Liver (tissue), 9 donors: Measurements from ENCODE around the gene BEND3. TPM values are rescaled to one million over a fixed set of nuclear protein-coding genes. Genes with fewer than 3 reads are reported as not detected.

Source experiments
- DNase-seq: peaks from one replicate; pipeline ENCODE4 v3.0.0-alpha.2; 2017; ENCODE audit warnings: low spot score
- H3K27ac ChIP-seq, 2 donors: one replicate each; pipeline ENCODE4 v1.7.0; 2013; ENCODE audit warnings: inconsistent platforms in 2 of 2, low read length in 2 of 2, control low read depth in 1 of 2, low read depth in 1 of 2, mild to moderate bottlenecking in 1 of 2
- H3K27me3 ChIP-seq, 4 donors: one replicate each; pipeline versions ENCODE4 v1.6.1 to v1.7.0; 2013; ENCODE audit warnings: low read length in 3 of 4, inconsistent platforms in 1 of 4, mild to moderate bottlenecking in 1 of 4, moderate library complexity in 1 of 4; ENCODE audit not compliant: control insufficient read depth in 4 of 4, insufficient read depth in 4 of 4
- H3K36me3 ChIP-seq, 4 donors: one replicate each; pipeline versions ENCODE4 v1.6.1 to v1.7.0; 2013; ENCODE audit warnings: low read length in 3 of 4, mild to moderate bottlenecking in 3 of 4, low read depth in 1 of 4, moderate library complexity in 1 of 4; ENCODE audit not compliant: control insufficient read depth in 4 of 4, insufficient read depth in 3 of 4
- H3K4me1 ChIP-seq, 4 donors: one replicate each; pipeline versions ENCODE4 v1.6.1 to v1.7.0; 2013; ENCODE audit warnings: low read length in 3 of 4, mild to moderate bottlenecking in 3 of 4, moderate library complexity in 1 of 4; ENCODE audit not compliant: control insufficient read depth in 4 of 4, insufficient read depth in 4 of 4
- H3K4me3 ChIP-seq, 3 donors: one replicate each; pipeline versions ENCODE4 v1.6.1 to v1.7.0; 2013; ENCODE audit warnings: low read length in 3 of 3, control low read depth in 1 of 3, low read depth in 1 of 3, mild to moderate bottlenecking in 1 of 3
- H3K9ac ChIP-seq, 2 donors: one replicate each; pipeline ENCODE4 v1.7.0; 2013; ENCODE audit warnings: low read length in 2 of 2, mild to moderate bottlenecking in 2 of 2, moderate library complexity in 2 of 2, control low read depth in 1 of 2, low read depth in 1 of 2
- H3K9me3 ChIP-seq, 4 donors: one replicate each; pipeline versions ENCODE4 v1.6.1 to v1.7.0; 2013; ENCODE audit warnings: low read length in 3 of 4; ENCODE audit not compliant: control insufficient read depth in 4 of 4
- ATF3 ChIP-seq: IDR thresholded peaks from 2 replicates; pipeline ENCODE4 v1.6.1; 2016; ENCODE audit warnings: antibody characterized with exemption
- EGR1 ChIP-seq, 2 donors: IDR thresholded peaks; 2 replicates each; pipeline ENCODE4 v1.6.1; 2016 to 2018; ENCODE audit warnings: antibody characterized with exemption in 2 of 2, low read depth in 2 of 2
- FOXA1 ChIP-seq: IDR thresholded peaks from 2 replicates; pipeline ENCODE4 v1.6.1; 2016; ENCODE audit warnings: antibody characterized with exemption
- FOXA2 ChIP-seq: IDR thresholded peaks from 2 replicates; pipeline ENCODE4 v1.6.1; 2016; ENCODE audit warnings: antibody characterized with exemption
- GABPA ChIP-seq, 2 donors: IDR thresholded peaks in 1 of 2; conservative IDR thresholded peaks in 1 of 2; 2 replicates each; pipeline ENCODE4 v1.6.1; 2016; ENCODE audit warnings: antibody characterized with exemption in 2 of 2, mild to moderate bottlenecking in 1 of 2, moderate library complexity in 1 of 2
- HNF4A ChIP-seq, 2 donors: conservative IDR thresholded peaks; 2 replicates each; pipeline ENCODE4 v1.6.1; 2016; ENCODE audit warnings: antibody characterized with exemption in 2 of 2, mild to moderate bottlenecking in 2 of 2
- HNF4G ChIP-seq: IDR thresholded peaks from 2 replicates; pipeline ENCODE4 v1.6.1; 2016; ENCODE audit warnings: antibody characterized with exemption
- JUND ChIP-seq, 2 donors: IDR thresholded peaks; 2 replicates each; pipeline ENCODE4 v1.6.1; 2016; ENCODE audit warnings: antibody characterized with exemption in 2 of 2
- NR2F2 ChIP-seq: IDR thresholded peaks from 2 replicates; pipeline ENCODE4 v1.6.1; 2016; ENCODE audit warnings: antibody characterized with exemption
- RAD21 ChIP-seq, 2 donors: IDR thresholded peaks; 2 replicates each; pipeline ENCODE4 v1.6.1; 2016; ENCODE audit warnings: antibody characterized with exemption in 2 of 2, mild to moderate bottlenecking in 2 of 2
- RXRA ChIP-seq, 2 donors: IDR thresholded peaks; 2 replicates each; pipeline ENCODE4 v1.6.1; 2017 to 2018; ENCODE audit warnings: antibody characterized with exemption in 2 of 2, mild to moderate bottlenecking in 1 of 2
- SP1 ChIP-seq: IDR thresholded peaks from 2 replicates; pipeline ENCODE4 v1.6.1; 2018; ENCODE audit warnings: antibody characterized with exemption, mild to moderate bottlenecking
- YY1 ChIP-seq: IDR thresholded peaks from 2 replicates; pipeline ENCODE4 v1.6.1; 2016; ENCODE audit warnings: antibody characterized with exemption, mild to moderate bottlenecking
- ZBTB33 ChIP-seq: IDR thresholded peaks from 2 replicates; pipeline ENCODE4 v1.6.1; 2016; ENCODE audit warnings: antibody characterized with exemption
- WGBS: extraction: QIAGEN DNeasy Blood & Tissue Kit; methylation state at CpG from one replicate; pipeline ENCODE4 v1.1.7; 2013; 5-methylcytosine and 5-hydroxymethylcytosine counted together
- polyA plus RNA-seq, 2 donors: library from polyadenylated mRNA; stranded (reverse) in 1 of 2; unstranded in 1 of 2; fragments of 200-250 nt in 1 of 2; fragments of >200 nt in 1 of 2; fragmentation: Nextera tagmentation in 1 of 2; extraction: Ambion mirVana in 1 of 2; gene quantifications; one replicate each; pipeline versions ENCODE4 v1.2.1 to v1.2.3, GENCODE V29; 2013 to 2015
- total RNA-seq, 2 donors: library from RNA; depleted of rRNA; stranded (reverse); fragments of >200 nt; gene quantifications; one replicate each; pipeline ENCODE4 v1.2.3, GENCODE V29; 2014
- TF ChIP-seq, protein P1 (sequence below): fragments of 150-350 bp; IDR thresholded peaks from 2 replicates; pipeline ENCODE4 v1.5.1; 2017; ENCODE audit warnings: improper control_type of control experiment, low read depth, low read length; ENCODE audit not compliant: missing input control
- TF ChIP-seq, protein P2 (sequence below): IDR thresholded peaks from 2 replicates; pipeline ENCODE4 v1.6.1; 2016; ENCODE audit warnings: antibody characterized with exemption
- TF ChIP-seq, protein P3 (sequence below): IDR thresholded peaks from 2 replicates; pipeline ENCODE4 v1.6.1; 2016; ENCODE audit warnings: antibody characterized with exemption, mild to moderate bottlenecking
- donor health status: healthy.
- donor health status: healthy.
- donor health status: healthy.
- donor health status: healthy.
- donor health status: healthy.

Gene BEND3
- total and polyA plus RNA-seq, 4 donors, result 0.47 to 1.7 (median 1.2) TPM

GRCh38 chr6:107144666-107145065 lies 29.4 kb upstream of the BEND3 start:
- H3K27ac ChIP-seq, result no peak overlapping the region
- no peak for DNase-seq
- TF ChIP-seq RXRA (IDR thresholded peaks at IDR 0.05) (no peak), NR2F2 (no peak), EGR1 (IDR thresholded peaks at IDR 0.05; ENCODE audit: low read depth in 2 of 2) (no peak), SP1 (no peak), JUND (IDR thresholded peaks at IDR 0.05) (no peak), GABPA (IDR thresholded peaks at IDR 0.05 in 1 of 2, conservative IDR thresholded peaks at IDR 0.05 in 1 of 2) (no peak), HNF4A (conservative IDR thresholded peaks at IDR 0.05) (no peak), FOXA1 (no peak), ZBTB33 (no peak), FOXA2 (no peak), RAD21 (IDR thresholded peaks at IDR 0.05) (no peak)
- TF ChIP-seq, protein P1, sequence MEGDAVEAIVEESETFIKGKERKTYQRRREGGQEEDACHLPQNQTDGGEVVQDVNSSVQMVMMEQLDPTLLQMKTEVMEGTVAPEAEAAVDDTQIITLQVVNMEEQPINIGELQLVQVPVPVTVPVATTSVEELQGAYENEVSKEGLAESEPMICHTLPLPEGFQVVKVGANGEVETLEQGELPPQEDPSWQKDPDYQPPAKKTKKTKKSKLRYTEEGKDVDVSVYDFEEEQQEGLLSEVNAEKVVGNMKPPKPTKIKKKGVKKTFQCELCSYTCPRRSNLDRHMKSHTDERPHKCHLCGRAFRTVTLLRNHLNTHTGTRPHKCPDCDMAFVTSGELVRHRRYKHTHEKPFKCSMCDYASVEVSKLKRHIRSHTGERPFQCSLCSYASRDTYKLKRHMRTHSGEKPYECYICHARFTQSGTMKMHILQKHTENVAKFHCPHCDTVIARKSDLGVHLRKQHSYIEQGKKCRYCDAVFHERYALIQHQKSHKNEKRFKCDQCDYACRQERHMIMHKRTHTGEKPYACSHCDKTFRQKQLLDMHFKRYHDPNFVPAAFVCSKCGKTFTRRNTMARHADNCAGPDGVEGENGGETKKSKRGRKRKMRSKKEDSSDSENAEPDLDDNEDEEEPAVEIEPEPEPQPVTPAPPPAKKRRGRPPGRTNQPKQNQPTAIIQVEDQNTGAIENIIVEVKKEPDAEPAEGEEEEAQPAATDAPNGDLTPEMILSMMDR, result no peak
- TF ChIP-seq, protein P2, sequence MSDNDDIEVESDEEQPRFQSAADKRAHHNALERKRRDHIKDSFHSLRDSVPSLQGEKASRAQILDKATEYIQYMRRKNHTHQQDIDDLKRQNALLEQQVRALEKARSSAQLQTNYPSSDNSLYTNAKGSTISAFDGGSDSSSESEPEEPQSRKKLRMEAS, result no peak
- no peaks in the 10 kb centered on the region for H3K27me3 ChIP-seq
- no peaks in the 10 kb centered on the region for H3K4me1 ChIP-seq
- no peak overlapping the region for H3K4me3 ChIP-seq
- 98% methylated on average over 4 of the region's 4 CpGs for WGBS
- H3K36me3 ChIP-seq, result no peaks in the 10 kb centered on the region
- H3K9me3 ChIP-seq, result no peaks in the 10 kb centered on the region
- no peak overlapping the region for H3K9ac ChIP-seq

DNA sequence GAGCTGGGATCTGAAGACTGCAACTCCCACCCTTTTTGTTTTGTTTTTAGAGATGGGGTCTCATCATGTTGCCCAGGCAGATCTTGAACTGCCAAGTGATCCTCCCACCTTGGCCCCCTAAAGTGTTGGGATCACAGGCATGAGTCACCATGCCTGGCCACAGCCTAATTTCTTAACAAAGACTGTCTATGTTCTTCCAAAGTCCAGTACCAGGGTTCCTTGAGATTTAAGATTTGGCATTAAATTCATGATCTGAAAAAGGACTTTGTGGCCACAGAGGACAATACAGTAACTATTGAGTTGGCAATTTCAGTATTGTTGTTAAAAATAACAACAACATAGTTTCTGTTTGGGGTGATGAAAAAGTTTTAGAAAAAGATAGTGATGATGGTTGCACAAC lies 28.7 kb upstream of the BEND3 start:
- Histone ChIP-seq H3K27me3 (no peaks in the 10 kb centered on the region), H3K4me1 (no peaks in the 10 kb centered on the region), H3K27ac (no peak overlapping the region), H3K9ac (no peak overlapping the region), H3K4me3 (no peak overlapping the region), H3K9me3 (no peaks in the 10 kb centered on the region), H3K36me3 (no peaks in the 10 kb centered on the region)
- TF ChIP-seq FOXA1, result no peak
- TF ChIP-seq YY1, result no peak
- no peak for TF ChIP-seq HNF4A (conservative IDR thresholded peaks at IDR 0.05)
- no peak for TF ChIP-seq RXRA (IDR thresholded peaks at IDR 0.05)
- TF ChIP-seq NR2F2, result no peak
- TF ChIP-seq, protein P3, sequence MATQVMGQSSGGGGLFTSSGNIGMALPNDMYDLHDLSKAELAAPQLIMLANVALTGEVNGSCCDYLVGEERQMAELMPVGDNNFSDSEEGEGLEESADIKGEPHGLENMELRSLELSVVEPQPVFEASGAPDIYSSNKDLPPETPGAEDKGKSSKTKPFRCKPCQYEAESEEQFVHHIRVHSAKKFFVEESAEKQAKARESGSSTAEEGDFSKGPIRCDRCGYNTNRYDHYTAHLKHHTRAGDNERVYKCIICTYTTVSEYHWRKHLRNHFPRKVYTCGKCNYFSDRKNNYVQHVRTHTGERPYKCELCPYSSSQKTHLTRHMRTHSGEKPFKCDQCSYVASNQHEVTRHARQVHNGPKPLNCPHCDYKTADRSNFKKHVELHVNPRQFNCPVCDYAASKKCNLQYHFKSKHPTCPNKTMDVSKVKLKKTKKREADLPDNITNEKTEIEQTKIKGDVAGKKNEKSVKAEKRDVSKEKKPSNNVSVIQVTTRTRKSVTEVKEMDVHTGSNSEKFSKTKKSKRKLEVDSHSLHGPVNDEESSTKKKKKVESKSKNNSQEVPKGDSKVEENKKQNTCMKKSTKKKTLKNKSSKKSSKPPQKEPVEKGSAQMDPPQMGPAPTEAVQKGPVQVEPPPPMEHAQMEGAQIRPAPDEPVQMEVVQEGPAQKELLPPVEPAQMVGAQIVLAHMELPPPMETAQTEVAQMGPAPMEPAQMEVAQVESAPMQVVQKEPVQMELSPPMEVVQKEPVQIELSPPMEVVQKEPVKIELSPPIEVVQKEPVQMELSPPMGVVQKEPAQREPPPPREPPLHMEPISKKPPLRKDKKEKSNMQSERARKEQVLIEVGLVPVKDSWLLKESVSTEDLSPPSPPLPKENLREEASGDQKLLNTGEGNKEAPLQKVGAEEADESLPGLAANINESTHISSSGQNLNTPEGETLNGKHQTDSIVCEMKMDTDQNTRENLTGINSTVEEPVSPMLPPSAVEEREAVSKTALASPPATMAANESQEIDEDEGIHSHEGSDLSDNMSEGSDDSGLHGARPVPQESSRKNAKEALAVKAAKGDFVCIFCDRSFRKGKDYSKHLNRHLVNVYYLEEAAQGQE, result no peak
- no peak for TF ChIP-seq GABPA (IDR thresholded peaks at IDR 0.05 in 1 of 2, conservative IDR thresholded peaks at IDR 0.05 in 1 of 2)
- TF ChIP-seq SP1, result no peak
- TF ChIP-seq ZBTB33, result no peak
- no peak for TF ChIP-seq FOXA2
- no peak for TF ChIP-seq RAD21 (IDR thresholded peaks at IDR 0.05)
- TF ChIP-seq, protein P2, result no peak
- TF ChIP-seq ATF3, result no peak
- no peak for TF ChIP-seq JUND (IDR thresholded peaks at IDR 0.05)
- no peak for TF ChIP-seq HNF4G
- no peak for TF ChIP-seq EGR1 (IDR thresholded peaks at IDR 0.05; ENCODE audit: low read depth in 2 of 2)
- no peak for DNase-seq
